T47D (cell line): ENCODE measurements around the gene PITRM1.

Source experiments
- DNase-seq, 2 experiments: peaks; one replicate each; pipeline versions ENCODE4 v3.0.0 to v3.0.0-alpha.2; 2011 to 2012; ENCODE audit warnings: low read depth in 1 of 2, low spot score in 1 of 2
- JUND ChIP-seq: IDR thresholded peaks from 2 replicates; pipeline ENCODE4 v1.6.1; 2012; ENCODE audit warnings: low read depth
- in situ Hi-C: cut with HindIII; loops from 2 replicates; pipeline ENCODE4 v1.10.0; 2016; ENCODE audit warnings: low sequenced_read_pairs, low pct_unique_long_range_greater_than_20kb

PITRM1 gene

DNA sequence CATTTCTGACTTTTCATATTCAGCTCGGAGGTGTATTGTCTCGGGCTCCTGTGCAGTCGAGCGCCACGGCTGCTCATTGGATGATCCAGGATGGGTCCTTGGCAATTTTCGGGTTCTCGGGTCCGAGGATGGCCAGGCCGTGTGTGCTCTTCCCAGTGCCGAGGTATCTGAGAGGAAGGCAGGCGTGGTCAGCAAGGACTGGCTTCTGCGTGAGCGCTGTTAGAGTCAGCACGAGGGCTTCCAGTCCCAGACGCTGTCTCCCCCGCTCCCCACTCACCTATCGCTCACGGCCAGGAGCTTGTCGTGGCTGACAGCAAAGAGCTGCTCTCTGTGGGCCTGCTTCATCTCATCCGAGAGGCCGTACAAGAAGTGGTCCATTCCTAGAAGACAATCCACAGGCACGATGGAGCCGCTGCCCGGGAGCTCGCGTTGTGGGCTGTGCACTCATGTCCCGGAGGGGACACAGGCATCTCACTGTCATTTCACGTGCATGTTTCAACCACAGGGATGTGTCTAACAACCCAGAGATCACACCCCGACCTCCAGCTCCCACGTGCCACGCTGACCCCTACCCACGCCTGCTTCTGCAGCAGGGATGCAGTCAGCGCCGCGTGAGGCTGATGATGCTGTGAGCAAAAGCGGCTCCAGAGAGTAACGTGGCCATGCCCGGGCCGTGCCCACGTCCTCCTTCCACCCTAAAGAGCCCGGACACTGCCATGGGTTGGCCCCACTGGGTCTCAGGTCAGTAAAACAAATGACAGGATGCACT is 34.4 kb downstream of the PITRM1 start:
- in situ Hi-C loops, result no loop called here
- TF ChIP-seq JUND, result no peak
- DNase-seq, result no peak

DNA sequence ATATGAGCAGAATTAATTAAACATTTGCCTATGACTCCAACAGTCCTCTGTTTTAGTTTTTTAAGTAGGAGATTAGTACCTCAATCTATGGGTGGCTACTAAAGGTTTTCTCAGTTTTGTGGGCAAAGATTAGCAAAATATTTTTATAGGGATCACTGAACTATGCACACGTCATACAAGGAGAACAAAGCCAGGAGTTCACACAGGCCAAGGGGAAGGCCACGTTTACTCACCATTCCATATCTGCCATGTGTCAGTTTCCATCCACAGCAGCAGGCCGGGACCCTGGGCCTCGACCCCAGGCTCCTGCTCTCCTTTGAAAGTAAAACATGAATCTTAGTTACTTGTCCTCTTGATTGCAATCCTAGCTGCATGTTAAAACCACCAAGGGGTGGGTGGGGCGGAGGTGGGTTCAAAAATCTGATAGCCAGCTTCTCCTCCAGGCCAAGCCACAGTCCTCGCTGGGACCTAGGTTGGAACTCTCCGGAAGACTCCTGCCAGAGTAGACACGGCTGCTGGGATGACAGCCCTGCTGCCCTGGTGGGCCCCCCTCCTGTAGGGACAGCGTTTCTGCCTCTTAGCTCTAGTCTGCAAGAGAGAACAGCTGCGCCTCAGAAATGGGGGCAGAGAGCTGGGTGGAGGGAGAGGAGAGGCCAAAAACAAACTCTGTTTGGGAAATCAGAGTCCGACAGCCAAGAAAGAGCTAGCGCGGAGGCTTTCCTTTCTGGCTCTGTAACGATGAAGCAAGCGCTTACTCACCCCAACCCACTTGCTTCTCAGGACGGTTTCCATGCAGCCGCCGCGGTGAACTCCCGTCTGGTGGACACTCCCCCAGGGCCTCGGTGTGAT is 35.6 kb downstream of the PITRM1 start:
- TF ChIP-seq JUND, result no peak
- in situ Hi-C loops, result no loop called here
- DNase-seq, result no peak

DNA sequence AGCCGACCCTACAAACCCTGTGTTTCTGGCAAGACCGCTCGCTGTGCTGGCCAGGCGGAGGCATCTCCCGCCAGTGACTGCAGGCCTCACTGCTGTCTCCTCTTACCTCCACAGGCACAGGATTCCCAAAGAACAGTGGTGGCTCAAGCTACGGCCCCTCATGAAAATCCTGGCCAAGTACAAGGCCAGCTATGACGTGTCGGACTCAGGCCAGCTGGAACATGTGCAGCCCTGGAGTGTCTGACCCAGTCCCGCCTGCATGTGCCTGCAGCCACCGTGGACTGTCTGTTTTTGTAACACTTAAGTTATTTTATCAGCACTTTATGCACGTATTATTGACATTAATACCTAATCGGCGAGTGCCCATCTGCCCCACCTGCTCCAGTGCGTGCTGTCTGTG is 36.2 kb downstream of the PITRM1 start:
- in situ Hi-C loops, result no loop called here
- no peak for DNase-seq
- TF ChIP-seq JUND, result no peak

DNA sequence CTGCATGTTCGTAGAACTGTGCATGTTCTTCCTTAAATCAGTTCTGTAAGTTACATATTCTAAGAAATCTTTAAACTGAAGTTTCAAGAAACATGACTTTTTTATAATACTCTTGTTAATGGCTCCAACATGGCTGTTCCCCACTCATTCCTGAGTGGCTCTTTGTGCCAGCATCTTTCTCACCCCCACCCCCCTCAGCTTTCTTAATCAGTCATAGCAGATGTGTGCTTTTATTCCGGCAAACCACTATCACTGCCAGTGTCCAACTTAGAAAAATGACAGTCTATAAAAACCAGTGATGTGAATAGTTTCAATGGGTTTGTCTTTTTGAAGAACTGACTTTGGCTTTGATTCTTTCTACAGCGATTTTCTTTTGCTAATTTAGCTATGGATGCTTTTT is 37.6 kb downstream of the PITRM1 start:
- no peak for DNase-seq
- in situ Hi-C loops, result no loop called here
- TF ChIP-seq JUND, result no peak

DNA sequence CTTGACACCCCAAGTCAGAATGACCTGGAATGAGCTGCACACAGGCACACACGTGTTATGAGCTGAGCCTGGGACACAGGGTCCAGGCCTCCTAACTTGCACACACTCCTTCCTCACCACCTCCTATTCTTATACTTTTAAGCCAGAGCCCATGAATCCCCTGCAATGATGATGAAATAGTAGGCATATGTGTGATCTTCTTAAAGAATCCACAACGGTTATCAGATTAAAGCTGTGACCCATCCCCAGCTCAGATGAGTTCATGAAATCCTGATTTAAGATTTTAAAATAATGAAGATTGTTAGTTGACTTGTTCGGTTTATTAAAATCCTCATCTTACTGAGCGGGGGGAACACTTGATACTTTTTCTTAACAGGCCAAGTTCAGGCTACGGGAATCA is 38.6 kb downstream of the PITRM1 start:
- no peak for DNase-seq
- TF ChIP-seq JUND, result no peak
- in situ Hi-C loops, result no loop called here

DNA sequence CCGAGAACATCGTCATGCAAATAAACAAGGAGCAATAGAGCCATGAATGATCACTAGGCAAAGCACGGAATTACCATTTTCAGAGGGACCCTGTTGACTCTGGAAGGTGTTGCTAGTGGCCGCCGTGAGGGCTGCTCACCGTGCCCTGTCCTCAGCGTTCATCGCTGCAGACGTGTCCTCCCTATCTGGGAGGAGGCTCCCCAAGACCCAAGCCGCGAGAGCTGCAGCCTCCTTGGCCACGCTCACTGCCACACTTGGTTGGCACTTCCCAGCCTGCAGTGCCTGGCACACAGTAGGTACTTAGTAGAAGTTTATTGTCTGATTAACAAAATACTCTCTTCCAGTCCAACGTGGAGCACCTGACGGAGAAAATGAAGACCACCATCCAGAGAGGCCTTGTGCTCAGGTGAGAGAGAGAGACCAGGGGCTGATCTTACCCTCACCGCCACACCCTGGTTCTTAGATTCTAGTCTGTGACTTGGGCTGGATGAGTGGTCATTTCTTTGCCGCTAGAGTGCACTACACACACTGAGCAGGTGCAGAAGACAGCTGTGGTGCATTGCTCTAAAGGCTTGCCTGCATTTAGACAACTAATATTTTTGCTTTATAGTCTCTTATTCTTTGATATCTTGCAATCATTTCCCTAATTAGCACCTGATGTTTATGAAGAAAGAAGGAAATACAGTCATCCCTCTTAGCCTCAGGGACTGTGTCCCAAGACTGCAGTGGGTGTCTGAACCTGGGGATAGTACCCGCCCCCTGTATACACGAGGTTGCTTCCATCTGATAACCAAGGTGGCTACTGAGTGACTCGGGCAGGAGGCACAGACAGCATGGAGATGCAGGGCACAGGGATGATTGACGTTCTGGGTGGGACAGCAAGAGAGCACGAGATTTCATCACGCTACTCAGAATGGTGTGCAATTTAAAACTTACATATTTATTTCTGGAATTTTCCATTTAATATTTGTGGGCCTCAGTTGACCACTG is 40.3 kb downstream of the PITRM1 start:
- DNase-seq, result no peak
- TF ChIP-seq JUND, result no peak
- in situ Hi-C loops, result no loop called here

DNA sequence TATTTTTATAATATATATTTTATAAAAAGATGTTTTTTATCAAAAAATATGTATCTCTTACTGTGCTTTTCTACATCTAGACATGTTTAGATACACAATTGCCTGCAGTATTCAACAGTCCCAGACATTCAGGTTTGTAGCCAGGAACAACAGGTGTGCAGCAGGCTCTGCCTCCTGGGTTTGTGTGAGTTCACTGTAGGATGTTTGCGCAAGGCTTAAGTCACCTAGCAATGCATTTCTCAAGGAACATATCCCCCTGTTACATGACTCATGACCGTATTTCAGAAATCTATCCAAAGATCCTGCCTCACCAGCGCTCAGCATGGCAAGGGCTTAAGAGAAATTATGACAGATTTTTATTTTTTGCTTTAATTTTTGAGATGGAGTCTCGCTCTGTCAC is 41.5 kb downstream of the PITRM1 start:
- peak; percentile 95 to 97 for DNase-seq
- TF ChIP-seq JUND, result peak; percentile 48
- in situ Hi-C loops, result no loop called here

DNA sequence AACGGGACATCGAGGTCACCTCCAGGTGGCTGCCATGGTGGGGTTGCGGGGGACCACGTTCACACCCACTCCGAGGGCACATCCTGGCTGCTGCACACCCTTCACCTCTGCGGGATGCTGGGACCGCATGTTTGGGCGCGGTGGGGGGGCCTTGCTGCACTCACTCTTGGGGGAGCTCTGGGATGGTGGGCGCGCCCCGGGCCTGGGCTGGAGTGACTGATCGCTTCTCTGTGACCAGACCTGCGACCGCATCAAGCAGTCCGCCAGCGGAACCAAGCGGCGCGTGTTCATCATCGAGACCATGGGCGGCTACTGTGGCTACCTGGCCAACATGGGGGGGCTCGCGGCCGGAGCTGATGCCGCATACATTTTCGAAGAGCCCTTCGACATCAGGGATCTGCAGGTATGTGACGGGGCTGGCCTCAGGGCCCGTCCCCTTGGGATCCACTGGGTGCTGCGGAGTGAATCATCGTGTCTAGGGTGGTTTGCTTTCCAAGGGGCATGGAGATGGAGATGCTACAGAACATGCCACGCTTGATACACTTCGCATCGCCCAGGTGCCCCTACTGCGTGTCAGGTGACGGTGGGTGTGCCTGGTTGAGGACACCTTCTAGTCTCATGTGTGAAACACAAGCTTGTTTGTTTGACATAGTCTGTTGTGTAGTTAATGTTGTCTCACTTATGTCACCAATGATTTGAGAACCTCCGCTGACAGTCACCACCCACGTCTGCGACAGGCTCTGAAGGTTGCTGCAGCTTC is 42.8 kb downstream of the PITRM1 start:
- no peak for DNase-seq
- in situ Hi-C loops, result no loop called here
- TF ChIP-seq JUND, result no peak

DNA sequence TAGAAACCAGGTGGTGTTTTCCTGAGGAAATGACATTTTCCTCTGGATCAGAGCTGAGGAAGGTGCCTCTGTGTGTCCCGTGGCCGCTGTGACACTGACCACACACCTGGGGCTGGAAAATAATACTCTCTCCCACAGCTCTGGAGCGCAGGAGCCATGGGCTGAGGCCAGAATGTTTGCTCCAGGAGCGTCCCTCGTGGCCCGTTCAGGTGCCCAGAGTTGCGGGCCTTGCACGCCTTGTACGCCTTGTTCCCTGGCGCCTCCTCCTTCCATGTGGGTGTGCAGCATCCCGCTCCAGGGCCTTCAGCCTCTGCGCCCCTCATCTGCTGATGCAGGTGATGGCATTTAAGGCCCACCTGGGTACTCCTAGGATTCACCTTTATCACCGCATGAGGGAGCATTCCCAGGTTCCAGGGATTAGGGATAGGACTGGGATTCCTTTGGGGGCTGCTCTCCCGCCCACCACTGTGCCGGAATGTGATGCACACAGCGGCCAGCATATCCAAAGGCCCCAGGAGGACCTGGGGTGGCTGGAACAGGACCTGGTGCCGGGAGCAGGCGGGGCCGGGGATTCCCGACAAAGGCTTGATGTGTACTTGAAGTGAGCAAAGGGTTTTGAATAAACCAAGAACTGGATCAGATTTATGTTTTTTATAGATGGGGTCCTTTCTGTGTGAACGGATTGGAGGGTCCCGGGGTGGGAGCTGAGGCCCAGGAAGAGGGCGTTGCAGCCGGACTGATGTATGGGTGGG is 44.0 kb downstream of the PITRM1 start:
- in situ Hi-C loops, result no loop called here
- no peak for DNase-seq
- no peak for TF ChIP-seq JUND

DNA sequence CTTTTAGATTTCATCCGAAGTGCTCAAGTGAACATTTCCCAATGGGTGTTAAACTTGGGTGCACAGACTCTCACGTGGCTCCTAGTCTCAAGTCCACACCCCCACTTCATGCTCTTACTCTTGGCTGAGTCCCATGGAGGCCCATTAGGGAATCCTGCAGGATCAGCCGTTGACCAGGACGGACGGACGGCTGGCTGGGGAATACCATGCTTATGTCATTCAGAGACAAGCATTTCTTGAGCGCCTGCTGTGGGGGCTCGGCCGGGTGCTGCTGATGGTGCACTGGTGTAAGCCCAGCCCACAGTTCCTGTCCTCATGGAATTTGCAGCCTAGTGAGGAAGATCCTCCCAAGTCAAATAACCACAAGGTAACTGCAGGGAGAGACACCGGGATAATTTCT is 44.7 kb downstream of the PITRM1 start:
- DNase-seq, result no peak
- in situ Hi-C loops, result no loop called here
- TF ChIP-seq JUND, result no peak

DNA sequence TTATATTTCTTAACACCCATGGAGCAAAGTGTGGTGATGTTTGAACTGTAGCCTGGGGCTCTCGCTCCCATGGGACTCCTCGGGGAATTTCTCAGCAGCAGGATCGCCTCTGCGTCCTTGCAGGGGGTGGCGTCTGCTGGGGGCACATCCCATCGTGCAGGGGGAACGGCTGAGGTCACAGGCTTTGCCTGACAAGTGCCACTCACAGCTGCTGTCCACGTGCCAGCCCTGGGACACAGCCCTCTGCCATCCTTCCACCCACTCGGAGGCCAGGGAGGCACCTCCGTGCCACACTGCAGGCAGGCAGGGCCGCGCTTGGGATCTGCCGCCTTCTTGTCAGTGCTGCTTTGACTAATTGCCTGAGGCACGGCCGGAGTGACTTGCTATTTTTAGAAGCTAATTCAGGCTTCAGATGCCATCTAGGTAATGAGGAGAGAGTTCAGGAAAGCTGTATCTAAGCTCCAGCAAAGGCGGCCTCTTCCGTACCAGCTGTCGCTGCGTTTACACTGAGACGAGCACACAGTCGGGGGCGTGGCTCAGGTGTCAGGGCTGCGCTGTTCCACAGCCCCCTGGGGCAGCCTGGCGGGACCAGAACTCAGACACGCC is 45.7 kb downstream of the PITRM1 start:
- TF ChIP-seq JUND, result no peak
- DNase-seq, result peak; percentile 52 to 63
- in situ Hi-C loops, result no loop called here
